Measurements from ENCODE around the gene LRRC71. TPM values are rescaled to one million over a fixed set of nuclear protein-coding genes. Genes with fewer than 3 reads are reported as not detected.

LRRC71 gene
- total RNA-seq, 1 donor, result 0.36 TPM

- no peak for DNase-seq (ENCODE audit: insufficient read length, low spot score, missing footprints)
- H3K27me3 ChIP-seq (ENCODE audit: insufficient read depth, low read length), result no peaks in the 10 kb centered on the region
- H3K79me2 ChIP-seq (ENCODE audit: insufficient read depth, low read length), result peaks cover 31% of the 10 kb centered on the region
- H3K36me3 ChIP-seq (ENCODE audit: insufficient read depth, low read length), result peaks cover 63% of the 10 kb centered on the region
- H3K4me1 ChIP-seq (ENCODE audit: insufficient read depth, low read length), result peaks cover 31% of the 10 kb centered on the region
- H3K4me3 ChIP-seq (ENCODE audit: insufficient read depth, low read length), result no peak overlapping the region
- H3K27ac ChIP-seq (ENCODE audit: low read depth, low read length), result no peak overlapping the region
- H2AFZ ChIP-seq (ENCODE audit: low read length), result no peak overlapping the region
- TF ChIP-seq, protein P1, sequence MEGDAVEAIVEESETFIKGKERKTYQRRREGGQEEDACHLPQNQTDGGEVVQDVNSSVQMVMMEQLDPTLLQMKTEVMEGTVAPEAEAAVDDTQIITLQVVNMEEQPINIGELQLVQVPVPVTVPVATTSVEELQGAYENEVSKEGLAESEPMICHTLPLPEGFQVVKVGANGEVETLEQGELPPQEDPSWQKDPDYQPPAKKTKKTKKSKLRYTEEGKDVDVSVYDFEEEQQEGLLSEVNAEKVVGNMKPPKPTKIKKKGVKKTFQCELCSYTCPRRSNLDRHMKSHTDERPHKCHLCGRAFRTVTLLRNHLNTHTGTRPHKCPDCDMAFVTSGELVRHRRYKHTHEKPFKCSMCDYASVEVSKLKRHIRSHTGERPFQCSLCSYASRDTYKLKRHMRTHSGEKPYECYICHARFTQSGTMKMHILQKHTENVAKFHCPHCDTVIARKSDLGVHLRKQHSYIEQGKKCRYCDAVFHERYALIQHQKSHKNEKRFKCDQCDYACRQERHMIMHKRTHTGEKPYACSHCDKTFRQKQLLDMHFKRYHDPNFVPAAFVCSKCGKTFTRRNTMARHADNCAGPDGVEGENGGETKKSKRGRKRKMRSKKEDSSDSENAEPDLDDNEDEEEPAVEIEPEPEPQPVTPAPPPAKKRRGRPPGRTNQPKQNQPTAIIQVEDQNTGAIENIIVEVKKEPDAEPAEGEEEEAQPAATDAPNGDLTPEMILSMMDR (IDR thresholded peaks at IDR 0.05; ENCODE audit: extremely low read depth, low read depth, low read length), result no peak
- peaks cover 7% of the 10 kb centered on the region for H4K20me1 ChIP-seq (ENCODE audit: insufficient read depth, low read length)
- no peaks in the 10 kb centered on the region for H3K9me3 ChIP-seq (ENCODE audit: low read depth, low read length)
- H3K4me2 ChIP-seq (ENCODE audit: insufficient read depth, low read length), result no peak overlapping the region
Observed at GRCh38 chr1:156908955-156909354, 11.5 kb upstream of the LRRC71 start.

- Histone ChIP-seq H3K36me3 (ENCODE audit: insufficient read depth, low read length) (peaks cover 69% of the 10 kb centered on the region), H3K4me2 (ENCODE audit: insufficient read depth, low read length) (no peak overlapping the region), H3K4me3 (ENCODE audit: insufficient read depth, low read length) (no peak overlapping the region), H3K4me1 (ENCODE audit: insufficient read depth, low read length) (peaks cover 38% of the 10 kb centered on the region), H4K20me1 (ENCODE audit: insufficient read depth, low read length) (peaks cover 10% of the 10 kb centered on the region), H3K79me2 (ENCODE audit: insufficient read depth, low read length) (peaks cover 24% of the 10 kb centered on the region), H3K9me3 (ENCODE audit: low read depth, low read length) (no peaks in the 10 kb centered on the region), H3K27ac (ENCODE audit: low read depth, low read length) (no peak overlapping the region), H2AFZ (ENCODE audit: low read length) (no peak overlapping the region), H3K27me3 (ENCODE audit: insufficient read depth, low read length) (no peaks in the 10 kb centered on the region)
- TF ChIP-seq, protein P1 (IDR thresholded peaks at IDR 0.05; ENCODE audit: extremely low read depth, low read depth, low read length), result no peak
- no peak for DNase-seq (ENCODE audit: insufficient read length, low spot score, missing footprints)
Observed at GRCh38 chr1:156909671-156910070, 10.8 kb upstream of the LRRC71 start.

GRCh38 chr1:156910309-156910782 is 10.1 kb upstream of the LRRC71 start:
- Histone ChIP-seq H2AFZ (ENCODE audit: low read length) (no peak overlapping the region), H3K36me3 (ENCODE audit: insufficient read depth, low read length) (peaks cover 69% of the 10 kb centered on the region), H3K79me2 (ENCODE audit: insufficient read depth, low read length) (peaks cover 17% of the 10 kb centered on the region), H3K4me3 (ENCODE audit: insufficient read depth, low read length) (no peak overlapping the region), H4K20me1 (ENCODE audit: insufficient read depth, low read length) (peaks cover 10% of the 10 kb centered on the region), H3K4me2 (ENCODE audit: insufficient read depth, low read length) (no peak overlapping the region), H3K27me3 (ENCODE audit: insufficient read depth, low read length) (no peaks in the 10 kb centered on the region), H3K9me3 (ENCODE audit: low read depth, low read length) (no peaks in the 10 kb centered on the region), H3K27ac (ENCODE audit: low read depth, low read length) (no peak overlapping the region), H3K4me1 (ENCODE audit: insufficient read depth, low read length) (peaks cover 38% of the 10 kb centered on the region)
- TF ChIP-seq, protein P1 (IDR thresholded peaks at IDR 0.05; ENCODE audit: extremely low read depth, low read depth, low read length), result peak; percentile 66
- peak; percentile 93 for DNase-seq (ENCODE audit: insufficient read length, low spot score, missing footprints)

GRCh38 chr1:156911577-156912298 is 8.7 kb upstream of the LRRC71 start:
- Histone ChIP-seq H3K4me1 (ENCODE audit: insufficient read depth, low read length) (peaks cover 32% of the 10 kb centered on the region), H3K27ac (ENCODE audit: low read depth, low read length) (no peak overlapping the region), H3K36me3 (ENCODE audit: insufficient read depth, low read length) (peaks cover 66% of the 10 kb centered on the region), H3K4me2 (ENCODE audit: insufficient read depth, low read length) (no peak overlapping the region), H3K79me2 (ENCODE audit: insufficient read depth, low read length) (peaks cover 3% of the 10 kb centered on the region), H2AFZ (ENCODE audit: low read length) (no peak overlapping the region), H3K9me3 (ENCODE audit: low read depth, low read length) (no peaks in the 10 kb centered on the region), H4K20me1 (ENCODE audit: insufficient read depth, low read length) (peaks cover 10% of the 10 kb centered on the region), H3K4me3 (ENCODE audit: insufficient read depth, low read length) (no peak overlapping the region), H3K27me3 (ENCODE audit: insufficient read depth, low read length) (no peaks in the 10 kb centered on the region)
- DNase-seq (ENCODE audit: insufficient read length, low spot score, missing footprints), result peak; percentile 92
- TF ChIP-seq, protein P1 (IDR thresholded peaks at IDR 0.05; ENCODE audit: extremely low read depth, low read depth, low read length), result no peak

Data from osteoblast (primary cell).